GM19239 (cell line): ENCODE measurements around the gene CDK6.

ENCODE experiments used
- DNase-seq: peaks from one replicate; pipeline ENCODE4 v3.0.0; 2011; ENCODE audit warnings: low spot score; ENCODE audit not compliant: insufficient read length
- FAIRE-seq: peaks from 2 replicates; lab custom pipeline; 2011; peaks lifted over from hg19 to GRCh38; lab: Jason Lieb, UNC

Gene CDK6

GRCh38 chr7:92697414-92697813 lies 139.0 kb downstream of the CDK6 start:
- FAIRE-seq = no peak
- DNase-seq = no peak

- no peak for FAIRE-seq
Observed at GRCh38 chr7:92697012-92697411, 139.4 kb downstream of the CDK6 start.

GRCh38 chr7:92696584-92696983 lies 139.8 kb downstream of the CDK6 start:
- DNase-seq (no peak), FAIRE-seq (no peak)

More at GRCh38 chr7:92697012-92697411, 139.4 kb downstream of the CDK6 start:
- DNase-seq = no peak

DNA sequence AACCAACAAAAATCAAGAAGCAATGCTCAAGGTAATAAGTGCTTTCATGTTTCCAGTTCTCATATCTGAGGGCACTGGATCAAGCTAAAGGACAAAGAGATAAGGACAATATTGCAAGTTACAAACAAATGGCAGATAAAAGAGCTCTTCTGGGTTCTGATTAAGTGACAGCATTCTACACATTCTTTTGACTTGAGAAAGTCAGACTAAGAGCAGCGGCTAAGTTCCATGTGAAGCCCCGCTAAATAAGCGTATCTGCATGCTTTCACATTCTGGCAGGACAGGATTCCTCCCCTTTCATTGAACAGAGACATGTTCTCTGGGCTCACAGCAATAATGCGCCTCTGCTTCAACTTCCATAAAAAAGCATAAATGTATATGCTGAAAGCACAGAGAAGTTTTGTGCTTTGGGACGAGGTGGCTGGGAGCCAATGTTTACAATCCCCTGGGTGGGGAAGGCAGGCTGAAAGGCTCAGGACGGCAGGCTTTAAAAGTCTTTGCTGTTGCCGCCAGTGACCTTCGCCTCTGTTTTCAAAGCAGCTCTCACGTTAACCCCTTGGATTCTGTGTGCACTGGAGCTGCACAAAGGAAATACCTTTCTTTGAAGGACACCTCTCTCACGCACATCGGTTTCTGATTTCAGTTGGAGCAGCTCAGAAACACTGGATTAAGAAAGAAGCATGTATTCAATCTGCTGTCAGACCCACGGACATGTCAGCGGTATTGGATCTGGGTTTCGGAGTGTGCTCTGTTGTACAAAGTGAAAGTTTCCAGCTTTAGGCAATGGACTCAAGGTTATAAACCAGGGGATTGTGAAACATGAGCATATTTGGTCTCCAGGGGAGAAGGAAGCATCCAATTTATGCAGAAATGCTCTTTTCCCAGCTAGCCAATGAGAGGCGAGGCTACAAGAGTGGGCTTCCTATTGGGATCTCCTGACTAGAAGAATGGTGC lies 140.8 kb downstream of the CDK6 start:
- peak; percentile 11 for FAIRE-seq

DNA sequence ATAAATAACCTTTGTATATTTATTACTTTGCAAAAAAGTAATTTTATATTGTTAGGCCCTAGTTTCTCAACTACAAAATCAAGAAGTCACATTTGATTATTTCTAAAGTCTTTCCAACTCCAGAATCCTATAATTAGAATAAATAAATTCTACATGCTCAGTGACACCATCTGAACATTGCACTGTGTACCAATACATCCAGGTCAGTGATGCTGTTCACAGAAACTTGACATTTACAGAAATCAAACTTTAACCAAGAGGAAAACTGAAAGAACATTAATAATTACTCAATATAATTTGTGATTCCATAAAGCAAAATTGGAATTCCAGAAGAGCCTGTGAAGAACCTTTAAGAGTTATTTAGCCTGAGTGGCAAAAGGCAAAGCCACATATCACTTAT lies 142.2 kb downstream of the CDK6 start:
- DNase-seq (no peak), FAIRE-seq (peak; percentile 49)

More for the DNA sequence above, 140.8 kb downstream of the CDK6 start:
- DNase-seq = no peak

- DNase-seq (no peak), FAIRE-seq (no peak)
Observed at GRCh38 chr7:92693519-92693918, 142.9 kb downstream of the CDK6 start.

DNA sequence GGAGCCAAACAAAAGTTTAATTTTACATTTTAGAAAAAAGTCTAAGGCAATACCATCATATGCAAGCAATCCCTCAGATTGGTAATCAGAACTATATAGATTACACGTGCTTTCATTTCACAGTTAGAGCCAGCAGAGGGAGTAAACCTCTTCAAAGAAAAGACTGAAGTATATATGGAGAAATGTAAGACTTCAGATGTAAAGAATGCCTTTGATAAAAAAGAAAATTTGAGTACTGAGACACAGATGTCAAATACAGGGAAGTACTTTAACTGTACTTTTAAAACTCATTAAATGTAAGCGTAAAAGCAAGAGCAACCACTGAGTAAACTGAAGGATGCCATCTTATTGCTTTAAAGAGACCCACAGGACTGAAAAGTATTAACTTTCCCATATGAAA lies 144.8 kb downstream of the CDK6 start:
- DNase-seq (no peak), FAIRE-seq (peak; percentile 14)

DNA sequence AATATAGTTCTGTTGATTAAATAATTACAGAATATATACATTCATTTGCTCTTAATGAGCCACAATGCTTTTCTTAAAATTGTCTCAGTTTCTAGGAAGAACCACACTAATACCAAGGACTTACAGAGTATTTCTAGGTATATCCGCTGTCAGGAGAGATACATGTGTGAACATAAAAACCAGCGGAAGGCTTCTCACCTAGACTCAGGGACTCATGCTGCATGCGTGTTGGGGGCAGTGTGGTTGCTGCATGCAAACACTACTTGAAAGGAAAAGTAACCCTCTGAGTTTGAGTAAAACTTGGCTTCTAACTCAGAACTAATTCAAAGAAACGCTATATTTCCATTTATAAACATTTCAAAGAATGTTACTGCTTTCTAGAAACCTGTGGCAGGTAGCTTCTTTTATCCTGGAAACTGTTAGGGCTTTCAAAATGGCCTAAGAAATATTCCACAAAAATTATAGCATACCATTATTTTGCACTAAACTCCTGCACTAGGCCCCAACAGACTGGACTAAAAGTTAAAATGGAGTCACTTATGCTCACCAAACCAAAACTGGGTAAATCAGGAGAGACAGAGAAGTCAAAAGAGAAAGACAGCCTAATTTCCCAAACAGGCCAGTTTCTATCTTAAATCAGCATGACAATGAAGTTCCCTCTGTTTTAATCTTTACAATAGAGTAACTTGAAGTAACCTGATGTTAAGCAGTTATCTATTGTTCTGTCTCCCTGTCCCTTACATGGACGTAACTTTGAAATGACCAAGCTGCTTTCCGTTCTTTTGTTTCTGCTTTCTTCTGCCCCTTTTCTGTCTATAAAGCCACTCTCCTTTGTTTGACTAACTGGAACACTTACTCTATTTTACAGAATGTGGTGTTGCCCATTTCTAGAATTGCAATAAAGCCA lies 151.0 kb downstream of the CDK6 start:
- DNase-seq = no peak
- FAIRE-seq = no peak

DNA sequence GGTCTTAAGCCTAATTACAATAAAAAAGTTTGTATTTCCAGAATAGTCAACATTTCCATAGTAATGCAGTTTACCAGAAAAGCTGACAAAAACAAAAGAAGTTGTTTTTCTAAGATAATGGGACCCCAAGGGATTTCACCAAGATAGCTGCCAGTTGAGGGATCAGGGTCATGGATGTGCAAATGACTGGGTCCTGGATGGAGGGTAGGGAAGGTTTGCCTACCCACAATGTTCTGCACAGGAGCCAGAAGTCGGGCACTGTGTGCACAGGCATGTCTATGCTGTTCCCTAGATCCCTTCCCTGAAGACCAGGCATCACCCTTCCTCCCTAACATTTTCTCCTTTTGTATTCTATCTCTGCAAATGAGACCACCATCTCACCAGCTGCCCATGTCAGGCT lies 152.1 kb downstream of the CDK6 start:
- DNase-seq = no peak
- no peak for FAIRE-seq

- FAIRE-seq = no peak
- no peak for DNase-seq
Observed at GRCh38 chr7:92682903-92683539, 153.4 kb downstream of the CDK6 start.

GRCh38 chr7:92682330-92682729 lies 154.0 kb downstream of the CDK6 start:
- DNase-seq (no peak), FAIRE-seq (no peak)

DNA sequence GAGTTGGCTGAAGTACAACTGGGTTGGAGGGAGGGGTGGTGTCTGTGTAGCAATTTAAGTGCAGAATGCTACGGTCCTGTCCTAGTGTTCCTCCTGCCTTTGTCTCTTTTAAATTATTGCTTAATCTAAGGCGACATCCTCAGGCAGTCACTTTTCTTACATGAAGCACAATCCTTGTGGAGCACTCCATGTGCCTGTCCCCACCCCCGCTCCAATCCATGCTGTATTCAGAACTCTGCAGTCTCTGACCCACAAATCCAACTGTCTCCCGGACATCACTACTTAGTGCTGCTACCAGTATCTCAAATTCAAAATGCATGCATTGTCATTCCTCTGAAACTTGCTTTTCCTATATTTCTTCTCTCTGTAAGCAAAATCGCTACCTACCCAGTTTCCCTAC lies 154.7 kb downstream of the CDK6 start:
- FAIRE-seq (no peak), DNase-seq (no peak)

DNA sequence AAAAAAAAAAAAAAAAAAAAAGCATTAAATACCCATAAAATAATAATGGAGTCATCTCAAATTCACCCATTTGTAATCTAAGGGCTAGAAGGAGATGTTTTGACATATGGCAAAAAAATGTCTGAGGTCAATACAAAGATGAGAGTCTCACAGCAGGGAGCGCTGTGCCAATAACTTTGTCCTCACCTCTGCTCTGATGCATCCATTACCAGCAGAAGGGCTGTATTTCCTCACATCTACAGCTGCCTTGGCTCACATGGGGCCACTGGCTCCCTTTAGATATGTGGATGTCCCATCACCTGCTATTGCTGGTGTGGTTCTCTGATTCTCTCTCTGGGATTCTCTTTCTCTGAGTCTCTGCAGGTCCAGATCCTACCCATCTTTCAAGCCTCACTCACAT lies 155.9 kb downstream of the CDK6 start:
- DNase-seq (no peak), FAIRE-seq (no peak)

DNA sequence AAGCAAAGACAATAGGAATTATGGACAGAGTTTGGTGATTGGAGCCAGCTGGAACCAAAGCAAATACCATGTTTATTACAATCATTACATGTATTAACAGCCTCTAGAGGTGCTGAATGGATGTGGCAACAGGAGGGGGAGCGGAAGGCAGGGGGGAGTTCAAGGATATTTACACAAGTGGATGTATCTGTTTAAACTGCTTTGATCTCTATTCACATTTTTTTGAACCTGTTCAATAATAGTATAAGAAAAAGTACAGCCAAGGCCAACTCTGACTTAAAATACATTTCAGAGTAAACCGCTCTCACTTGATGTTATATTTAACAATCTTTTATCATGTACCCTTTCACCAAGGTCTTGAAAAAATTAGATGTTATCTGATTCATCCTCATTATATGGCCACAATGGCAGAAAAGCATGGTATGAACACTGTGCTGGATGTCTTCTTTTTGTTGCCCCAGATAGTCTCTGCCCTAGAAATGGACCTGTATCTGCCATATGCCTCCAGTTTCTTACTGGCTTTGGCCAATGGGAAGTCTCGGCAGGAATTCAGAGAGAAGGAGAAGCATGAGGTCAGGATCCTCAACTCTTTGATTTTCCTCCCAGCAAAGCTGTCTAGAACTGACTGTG lies 158.0 kb downstream of the CDK6 start:
- no peak for FAIRE-seq
- DNase-seq = no peak

GRCh38 chr7:92674379-92674778 lies 162.0 kb downstream of the CDK6 start:
- DNase-seq (no peak), FAIRE-seq (no peak)

DNA sequence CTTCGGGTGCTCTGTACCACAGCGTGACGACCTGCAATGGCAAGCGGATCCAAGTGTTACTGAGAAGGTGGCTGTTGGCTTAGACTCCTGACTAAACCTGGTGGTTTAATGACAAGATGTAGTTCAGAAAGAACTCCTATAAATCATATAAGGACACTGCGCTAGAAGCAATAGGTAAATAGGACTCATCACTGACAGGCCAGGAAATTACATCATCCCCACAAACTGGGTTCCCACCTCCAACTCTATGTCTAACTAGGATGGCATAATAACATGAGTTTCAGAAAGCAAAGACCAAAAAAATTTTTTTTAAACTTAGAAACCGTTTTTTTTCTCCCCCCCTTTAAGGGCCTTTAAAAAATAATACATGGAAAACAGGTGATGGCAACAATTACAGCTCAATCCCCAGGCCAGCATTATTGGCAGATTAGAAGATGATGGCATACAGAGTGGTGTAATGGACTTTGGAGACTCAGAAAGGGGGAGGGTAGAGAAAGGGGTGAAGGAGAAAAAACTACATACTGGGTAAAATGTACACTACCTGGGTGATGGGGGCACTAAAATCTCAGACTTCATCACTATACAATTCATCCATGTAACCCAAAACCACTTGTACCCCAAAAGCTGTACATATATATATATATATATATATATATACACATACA lies 164.7 kb downstream of the CDK6 start:
- DNase-seq (no peak), FAIRE-seq (no peak)

GRCh38 chr7:92670204-92670851 lies 166.0 kb downstream of the CDK6 start:
- FAIRE-seq (no peak), DNase-seq (no peak)

- DNase-seq (no peak), FAIRE-seq (peak; percentile 52)
Observed at GRCh38 chr7:92669616-92670165, 166.7 kb downstream of the CDK6 start.

- FAIRE-seq (no peak), DNase-seq (no peak)
Observed at GRCh38 chr7:92668564-92668963, 167.8 kb downstream of the CDK6 start.
